Transverse colon (tissue), 4 donors: ENCODE results near the gene PDE4D.

ENCODE experiments used
- POLR2A ChIP-seq: fragments of 450-650 bp; IDR thresholded peaks from one replicate; pipeline ENCODE4 v1.6.1; 2016; ENCODE audit warnings: antibody characterized with exemption, mild to moderate bottlenecking, moderate library complexity
- POLR2AphosphoS5 ChIP-seq, 3 donors: sonication (generic); formaldehyde crosslinking; IDR thresholded peaks; one replicate each; pipeline ENCODE4 v1.6.1; 2016; ENCODE audit warnings: antibody characterized with exemption in 3 of 3
- TF ChIP-seq, protein P1 (sequence below), 5 experiments: fragments of 200-600 bp in 3 of 5; fragments of 450-650 bp in 2 of 5; sonication (generic) in 3 of 5; IDR thresholded peaks; 1 replicate in 2 of 5; 2 replicates in 3 of 5; pipeline ENCODE4 v1.5.1; 2016 to 2017; ENCODE audit warnings: antibody characterized with exemption in 5 of 5, inconsistent platforms in 3 of 5, mild to moderate bottlenecking in 2 of 5, moderate library complexity in 1 of 5

- TF ChIP-seq, protein P1, sequence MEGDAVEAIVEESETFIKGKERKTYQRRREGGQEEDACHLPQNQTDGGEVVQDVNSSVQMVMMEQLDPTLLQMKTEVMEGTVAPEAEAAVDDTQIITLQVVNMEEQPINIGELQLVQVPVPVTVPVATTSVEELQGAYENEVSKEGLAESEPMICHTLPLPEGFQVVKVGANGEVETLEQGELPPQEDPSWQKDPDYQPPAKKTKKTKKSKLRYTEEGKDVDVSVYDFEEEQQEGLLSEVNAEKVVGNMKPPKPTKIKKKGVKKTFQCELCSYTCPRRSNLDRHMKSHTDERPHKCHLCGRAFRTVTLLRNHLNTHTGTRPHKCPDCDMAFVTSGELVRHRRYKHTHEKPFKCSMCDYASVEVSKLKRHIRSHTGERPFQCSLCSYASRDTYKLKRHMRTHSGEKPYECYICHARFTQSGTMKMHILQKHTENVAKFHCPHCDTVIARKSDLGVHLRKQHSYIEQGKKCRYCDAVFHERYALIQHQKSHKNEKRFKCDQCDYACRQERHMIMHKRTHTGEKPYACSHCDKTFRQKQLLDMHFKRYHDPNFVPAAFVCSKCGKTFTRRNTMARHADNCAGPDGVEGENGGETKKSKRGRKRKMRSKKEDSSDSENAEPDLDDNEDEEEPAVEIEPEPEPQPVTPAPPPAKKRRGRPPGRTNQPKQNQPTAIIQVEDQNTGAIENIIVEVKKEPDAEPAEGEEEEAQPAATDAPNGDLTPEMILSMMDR (IDR thresholded peaks at IDR 0.05) = no peak
- TF ChIP-seq POLR2AphosphoS5 (IDR thresholded peaks at IDR 0.05) (no peak), POLR2A (no peak)
Measured at GRCh38 chr5:59416026-59416425, 477.5 kb downstream of the PDE4D start.
